Testis (tissue), 3 donors: ENCODE measurements around the gene ADD3. TPM values are rescaled to one million over a fixed set of nuclear protein-coding genes. Genes with fewer than 3 reads are reported as not detected.

Experiments used
- DNase-seq: peaks from one replicate; pipeline ENCODE4 v3.0.0-alpha.2; 2019
- H3K27ac ChIP-seq, 2 donors: fragments of 200-600 bp; sonication (generic); one replicate each; pipeline ENCODE4 v1.5.1; 2019
- H3K27me3 ChIP-seq: fragments of 200-600 bp; sonication (generic); one replicate; pipeline ENCODE4 v1.5.1; 2019
- H3K36me3 ChIP-seq: fragments of 200-600 bp; sonication (generic); one replicate; pipeline ENCODE4 v1.5.1; 2017; ENCODE audit warnings: low read depth; ENCODE audit errors: missing control alignments
- H3K4me1 ChIP-seq: fragments of 200-600 bp; sonication (generic); one replicate; pipeline ENCODE4 v1.5.1; 2019
- H3K4me3 ChIP-seq, 2 donors: fragments of 200-600 bp; sonication (generic); one replicate each; pipeline ENCODE4 v1.5.1; 2017 to 2019
- H3K9me3 ChIP-seq: fragments of 200-600 bp; sonication (generic); one replicate; pipeline ENCODE4 v1.5.1; 2017
- POLR2A ChIP-seq: fragments of 450-650 bp; IDR thresholded peaks from one replicate; pipeline ENCODE4 v1.6.1; 2017; ENCODE audit warnings: antibody characterized with exemption, mild to moderate bottlenecking, moderate library complexity
- WGBS, 2 donors: methylation state at CpG; one replicate each; pipeline ENCODE4 v1.1.5; 2018; 5-methylcytosine and 5-hydroxymethylcytosine counted together
- intact Hi-C: fragments of 100-400 bp; cut with DNase I; formaldehyde crosslinking; loops from one replicate; pipeline ENCODE4 v1.15.1; 2023; ENCODE audit warnings: low total_unique reads
- polyA plus RNA-seq: library from polyadenylated mRNA; stranded (reverse); fragments of 350-450 nt; fragmentation: Illumina TruSeq; extraction: RNeasy Lipid Tissue Mini Kit (QIAGEN cat#74804); gene quantifications from one replicate; pipeline ENCODE4 v1.2.3, GENCODE V29; 2014; ENCODE audit warnings: low read depth, low replicate concordance; ENCODE audit not compliant: insufficient read depth
- total RNA-seq, 2 donors: library from RNA; depleted of rRNA; stranded (reverse); fragments of >200 nt; gene quantifications; one replicate each; pipeline ENCODE4 v1.2.3, GENCODE V29; 2016
- TF ChIP-seq, protein P1 (sequence below), 3 experiments: fragments of 450-650 bp in 2 of 3; fragments of 200-600 bp in 1 of 3; sonication (generic) in 1 of 3; IDR thresholded peaks; one replicate each; pipeline ENCODE4 v1.5.1; 2016 to 2019; ENCODE audit warnings: antibody characterized with exemption in 3 of 3, mild to moderate bottlenecking in 2 of 3, moderate library complexity in 1 of 3

ADD3 gene
- total and polyA plus RNA-seq, 3 donors from 2014 or later, result 155 to 394 (median 240) TPM

DNA sequence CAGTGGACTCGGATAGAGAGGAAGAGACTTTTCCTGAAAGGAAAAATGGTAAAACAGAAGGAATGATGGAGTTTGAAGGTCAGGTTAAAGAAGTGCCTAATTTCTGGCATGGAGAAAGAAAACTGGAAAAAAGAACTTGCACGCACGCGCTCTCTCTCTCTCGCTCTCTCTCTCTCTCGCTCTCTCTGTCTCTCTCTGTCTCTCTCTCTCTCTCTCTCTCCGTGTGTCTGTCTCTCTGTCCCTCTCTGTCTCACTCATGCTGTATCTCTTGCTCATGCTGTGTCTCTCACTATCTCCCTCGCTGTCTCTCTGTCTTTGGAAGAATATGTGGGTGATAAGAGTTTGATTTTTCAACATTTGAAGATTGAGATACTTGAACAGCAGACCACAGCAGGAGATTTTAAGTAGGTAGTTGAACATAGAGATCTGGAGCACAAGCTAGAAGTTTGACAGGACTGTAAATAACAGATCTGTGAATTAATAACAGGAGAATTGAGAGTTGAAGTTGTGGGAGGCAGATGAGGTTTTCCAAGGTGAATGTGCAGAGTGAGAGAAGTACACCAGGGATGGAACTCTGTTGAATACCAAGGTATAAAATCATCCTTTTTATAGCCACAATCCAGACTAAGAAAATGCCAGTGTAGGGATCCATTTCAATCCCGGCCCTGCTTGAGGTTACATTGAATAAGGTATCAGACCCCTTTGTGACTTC is 33.1 kb downstream of the ADD3 start:
- H3K4me3 ChIP-seq, result no peak overlapping the region
- H3K27me3 ChIP-seq, result no peaks in the 10 kb centered on the region
- H3K4me1 ChIP-seq, result no peaks in the 10 kb centered on the region
- H3K9me3 ChIP-seq, result no peaks in the 10 kb centered on the region
- intact Hi-C loops, result no loop called here
- H3K27ac ChIP-seq, result no peak overlapping the region
- TF ChIP-seq, protein P1, sequence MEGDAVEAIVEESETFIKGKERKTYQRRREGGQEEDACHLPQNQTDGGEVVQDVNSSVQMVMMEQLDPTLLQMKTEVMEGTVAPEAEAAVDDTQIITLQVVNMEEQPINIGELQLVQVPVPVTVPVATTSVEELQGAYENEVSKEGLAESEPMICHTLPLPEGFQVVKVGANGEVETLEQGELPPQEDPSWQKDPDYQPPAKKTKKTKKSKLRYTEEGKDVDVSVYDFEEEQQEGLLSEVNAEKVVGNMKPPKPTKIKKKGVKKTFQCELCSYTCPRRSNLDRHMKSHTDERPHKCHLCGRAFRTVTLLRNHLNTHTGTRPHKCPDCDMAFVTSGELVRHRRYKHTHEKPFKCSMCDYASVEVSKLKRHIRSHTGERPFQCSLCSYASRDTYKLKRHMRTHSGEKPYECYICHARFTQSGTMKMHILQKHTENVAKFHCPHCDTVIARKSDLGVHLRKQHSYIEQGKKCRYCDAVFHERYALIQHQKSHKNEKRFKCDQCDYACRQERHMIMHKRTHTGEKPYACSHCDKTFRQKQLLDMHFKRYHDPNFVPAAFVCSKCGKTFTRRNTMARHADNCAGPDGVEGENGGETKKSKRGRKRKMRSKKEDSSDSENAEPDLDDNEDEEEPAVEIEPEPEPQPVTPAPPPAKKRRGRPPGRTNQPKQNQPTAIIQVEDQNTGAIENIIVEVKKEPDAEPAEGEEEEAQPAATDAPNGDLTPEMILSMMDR (IDR thresholded peaks at IDR 0.05), result no peak
- TF ChIP-seq POLR2A, result no peak
- no peak for DNase-seq
- no peaks in the 10 kb centered on the region for H3K36me3 ChIP-seq
- 85 to 88% methylated on average over 9 of the region's 9 CpGs for WGBS, 2 donors

DNA sequence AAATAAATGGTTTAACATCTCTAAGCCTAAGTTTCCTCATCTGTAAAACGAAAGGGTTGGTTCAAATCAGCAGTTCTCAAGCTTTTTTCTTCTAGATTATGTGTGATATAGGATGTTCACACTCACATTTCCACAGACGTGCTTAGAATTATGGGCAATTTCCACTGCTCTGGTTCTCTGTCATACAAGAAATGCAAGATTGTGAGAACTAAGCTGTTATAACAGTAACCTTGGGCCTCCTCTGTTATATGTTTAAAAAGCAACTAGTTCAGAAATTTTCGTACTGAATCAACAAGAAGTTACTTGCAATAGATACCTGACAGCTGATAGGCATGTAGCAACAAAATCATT is 33.7 kb downstream of the ADD3 start:
- no peaks in the 10 kb centered on the region for H3K9me3 ChIP-seq
- no peak overlapping the region for H3K27ac ChIP-seq
- H3K4me1 ChIP-seq, result no peaks in the 10 kb centered on the region
- H3K36me3 ChIP-seq, result no peaks in the 10 kb centered on the region
- WGBS, 2 donors, result 60 to 62% methylated on average over 3 of the region's 3 CpGs
- no peak for TF ChIP-seq POLR2A
- TF ChIP-seq, protein P1 (IDR thresholded peaks at IDR 0.05), result no peak
- intact Hi-C loops, result no loop called here
- no peaks in the 10 kb centered on the region for H3K27me3 ChIP-seq
- H3K4me3 ChIP-seq, result no peak overlapping the region
- no peak for DNase-seq

DNA sequence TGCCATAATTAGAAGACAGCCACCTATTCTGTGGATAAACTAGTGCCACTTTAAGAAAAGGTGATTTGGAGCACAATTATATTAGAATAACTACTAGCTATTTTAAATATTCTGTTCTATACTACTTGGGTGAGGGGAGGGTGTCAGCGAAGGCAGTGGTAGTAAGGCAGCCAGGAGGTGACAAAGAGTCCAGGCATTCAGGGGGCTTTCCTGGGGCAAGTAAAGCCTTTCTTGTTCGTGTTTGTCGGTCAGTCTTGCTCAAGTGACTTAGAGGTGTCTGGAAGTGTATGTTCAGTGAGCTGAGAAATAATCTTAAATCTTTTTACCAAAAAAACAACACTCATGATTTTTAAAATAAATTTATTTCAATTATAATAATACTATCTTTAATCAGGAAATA is 34.4 kb downstream of the ADD3 start:
- no peaks in the 10 kb centered on the region for H3K36me3 ChIP-seq
- no peak overlapping the region for H3K4me3 ChIP-seq
- H3K27me3 ChIP-seq, result no peaks in the 10 kb centered on the region
- TF ChIP-seq, protein P1 (IDR thresholded peaks at IDR 0.05), result no peak
- H3K27ac ChIP-seq, result no peak overlapping the region
- WGBS, 2 donors, result 60 to 71% methylated on average over 3 of the region's 3 CpGs
- H3K9me3 ChIP-seq, result no peaks in the 10 kb centered on the region
- no peak for DNase-seq
- intact Hi-C loops, result no loop called here
- H3K4me1 ChIP-seq, result no peaks in the 10 kb centered on the region

DNA sequence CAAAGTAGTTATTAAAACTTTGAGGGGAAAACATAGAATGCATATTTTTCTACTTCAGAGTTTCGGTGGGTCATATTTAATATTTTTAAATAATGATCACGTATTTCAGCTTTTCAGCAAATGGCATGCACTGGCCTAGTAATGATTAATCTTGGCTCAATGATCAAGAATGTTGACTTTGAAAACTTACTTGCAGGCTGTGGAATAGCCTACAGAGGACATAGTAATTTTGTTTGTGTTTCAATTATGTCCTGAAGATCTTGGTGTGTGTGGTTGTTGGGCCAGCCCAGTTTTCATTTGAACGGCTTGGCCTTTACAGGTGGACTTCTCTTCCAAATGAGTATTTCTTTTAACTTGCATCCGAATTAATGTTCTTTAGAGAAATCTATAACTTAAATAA is 35.1 kb downstream of the ADD3 start:
- intact Hi-C loops, result no loop called here
- no peak for DNase-seq
- Histone ChIP-seq H3K4me1 (no peaks in the 10 kb centered on the region), H3K9me3 (no peaks in the 10 kb centered on the region), H3K27ac (no peak overlapping the region), H3K4me3 (no peak overlapping the region), H3K36me3 (no peaks in the 10 kb centered on the region), H3K27me3 (no peaks in the 10 kb centered on the region)
- TF ChIP-seq POLR2A, result no peak
- TF ChIP-seq, protein P1 (IDR thresholded peaks at IDR 0.05), result no peak
- 97 to 98% methylated on average over 4 of the region's 4 CpGs for WGBS, 2 donors

DNA sequence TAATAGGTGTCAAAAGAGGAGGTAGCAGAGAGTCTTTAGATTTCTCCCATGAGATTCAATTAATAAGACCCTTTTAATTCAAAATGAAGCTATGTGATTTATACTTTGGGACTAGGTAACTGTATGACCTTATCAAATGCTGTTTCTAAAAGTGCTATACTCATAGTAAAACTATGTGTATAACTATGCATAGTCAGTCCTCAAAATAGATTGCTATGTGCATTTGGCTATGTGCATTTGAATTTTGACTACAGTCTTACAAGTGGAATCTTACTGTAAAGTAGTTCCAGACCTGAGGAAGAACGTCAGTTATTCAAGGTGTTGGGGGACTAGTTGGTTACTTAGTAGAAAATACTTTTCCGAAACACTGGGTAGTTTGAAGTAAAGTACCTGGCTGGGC is 36.9 kb downstream of the ADD3 start:
- intact Hi-C loops, result no loop called here
- Histone ChIP-seq H3K36me3 (no peaks in the 10 kb centered on the region), H3K27me3 (no peaks in the 10 kb centered on the region), H3K4me1 (no peaks in the 10 kb centered on the region), H3K27ac (no peak overlapping the region), H3K9me3 (no peaks in the 10 kb centered on the region), H3K4me3 (no peak overlapping the region)
- 89 to 98% methylated on average over 2 of the region's 2 CpGs for WGBS, 2 donors
- no peak for TF ChIP-seq POLR2A
- TF ChIP-seq, protein P1 (IDR thresholded peaks at IDR 0.05), result no peak
- no peak for DNase-seq
